Measurements from ENCODE around the gene PTPRD. TPM values are rescaled to one million over a fixed set of nuclear protein-coding genes. Genes with fewer than 3 reads are reported as not detected.

The PTPRD gene
- total RNA-seq, 1 experiment from 2014 or later = 69.6 TPM

DNA sequence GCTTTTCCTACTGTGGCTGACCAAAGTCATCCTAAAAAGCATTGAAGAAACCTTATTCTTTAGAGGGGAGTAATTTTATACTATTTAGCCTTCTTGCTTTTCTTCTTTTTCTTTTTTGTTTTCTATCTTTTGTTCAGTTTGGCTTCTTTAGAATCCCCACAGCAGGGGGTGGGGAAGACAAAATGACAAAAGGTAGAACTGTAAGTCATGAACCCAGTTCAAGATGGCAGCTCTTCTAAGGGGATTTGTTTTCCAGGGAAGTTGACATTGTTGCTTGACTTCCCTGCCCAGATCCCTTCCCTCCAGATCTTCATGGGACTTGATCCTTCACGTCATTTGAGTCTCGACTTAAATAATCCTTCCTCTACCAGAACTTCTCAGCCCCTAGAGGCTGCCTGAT, 2120.8 kb downstream of the PTPRD start (continued):
- no peak for TF ChIP-seq ATF1 (CRISPR knock-in tag; IDR thresholded peaks at IDR 0.05)
- no peak for TF ChIP-seq NFE2L1 (CRISPR knock-in tag; IDR thresholded peaks at IDR 0.05)
- TF ChIP-seq, protein P1, sequence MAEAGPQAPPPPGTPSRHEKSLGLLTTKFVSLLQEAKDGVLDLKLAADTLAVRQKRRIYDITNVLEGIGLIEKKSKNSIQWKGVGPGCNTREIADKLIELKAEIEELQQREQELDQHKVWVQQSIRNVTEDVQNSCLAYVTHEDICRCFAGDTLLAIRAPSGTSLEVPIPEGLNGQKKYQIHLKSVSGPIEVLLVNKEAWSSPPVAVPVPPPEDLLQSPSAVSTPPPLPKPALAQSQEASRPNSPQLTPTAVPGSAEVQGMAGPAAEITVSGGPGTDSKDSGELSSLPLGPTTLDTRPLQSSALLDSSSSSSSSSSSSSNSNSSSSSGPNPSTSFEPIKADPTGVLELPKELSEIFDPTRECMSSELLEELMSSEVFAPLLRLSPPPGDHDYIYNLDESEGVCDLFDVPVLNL (CRISPR knock-in tag; IDR thresholded peaks at IDR 0.05; ENCODE audit: borderline replicate concordance, low read depth) = no peak
- TF ChIP-seq GRHL2 (CRISPR knock-in tag; IDR thresholded peaks at IDR 0.05; ENCODE audit: insufficient replicate concordance, severe bottlenecking) = no peak
- no peak for TF ChIP-seq SMAD3 (CRISPR knock-in tag; IDR thresholded peaks at IDR 0.05; ENCODE audit: borderline replicate concordance)

DNA sequence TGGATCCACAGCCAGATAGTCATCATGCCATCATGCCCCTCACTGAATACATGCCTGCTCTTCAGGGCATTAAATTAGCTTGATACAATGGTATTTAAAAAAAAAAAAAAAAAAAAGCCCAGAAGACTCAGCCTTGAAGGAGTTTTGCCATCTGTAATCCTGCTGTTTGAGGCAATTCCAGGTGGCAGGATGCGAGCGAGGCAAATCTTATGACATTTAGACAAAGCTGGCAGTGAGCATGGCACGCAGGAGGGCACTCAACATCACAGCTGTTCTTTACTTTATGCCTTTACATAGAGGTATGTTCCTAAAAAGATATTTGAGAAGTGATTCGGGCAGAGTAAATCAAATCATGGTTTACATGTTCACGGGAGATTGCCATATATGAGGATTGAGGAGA, 2121.2 kb downstream of the PTPRD start:
- no peak overlapping the region for H3K4me3 Mint-ChIP-seq
- POLR2A ChIA-PET = interaction anchor here (0.7 kb wide), 1 partner anchor 112 kb away, joined by 3 read pairs; no protein-coding TSS in a partner anchor
- H3K9me3 Mint-ChIP-seq = no peaks in the 10 kb centered on the region
- TF ChIP-seq, protein P2, sequence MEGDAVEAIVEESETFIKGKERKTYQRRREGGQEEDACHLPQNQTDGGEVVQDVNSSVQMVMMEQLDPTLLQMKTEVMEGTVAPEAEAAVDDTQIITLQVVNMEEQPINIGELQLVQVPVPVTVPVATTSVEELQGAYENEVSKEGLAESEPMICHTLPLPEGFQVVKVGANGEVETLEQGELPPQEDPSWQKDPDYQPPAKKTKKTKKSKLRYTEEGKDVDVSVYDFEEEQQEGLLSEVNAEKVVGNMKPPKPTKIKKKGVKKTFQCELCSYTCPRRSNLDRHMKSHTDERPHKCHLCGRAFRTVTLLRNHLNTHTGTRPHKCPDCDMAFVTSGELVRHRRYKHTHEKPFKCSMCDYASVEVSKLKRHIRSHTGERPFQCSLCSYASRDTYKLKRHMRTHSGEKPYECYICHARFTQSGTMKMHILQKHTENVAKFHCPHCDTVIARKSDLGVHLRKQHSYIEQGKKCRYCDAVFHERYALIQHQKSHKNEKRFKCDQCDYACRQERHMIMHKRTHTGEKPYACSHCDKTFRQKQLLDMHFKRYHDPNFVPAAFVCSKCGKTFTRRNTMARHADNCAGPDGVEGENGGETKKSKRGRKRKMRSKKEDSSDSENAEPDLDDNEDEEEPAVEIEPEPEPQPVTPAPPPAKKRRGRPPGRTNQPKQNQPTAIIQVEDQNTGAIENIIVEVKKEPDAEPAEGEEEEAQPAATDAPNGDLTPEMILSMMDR (IDR thresholded peaks at IDR 0.05) = no peak
- TF ChIP-seq ZNF121 (CRISPR knock-in tag; IDR thresholded peaks at IDR 0.05) = no peak
- TF ChIP-seq RORB (CRISPR knock-in tag; IDR thresholded peaks at IDR 0.05) = no peak
- TF ChIP-seq, protein P3, sequence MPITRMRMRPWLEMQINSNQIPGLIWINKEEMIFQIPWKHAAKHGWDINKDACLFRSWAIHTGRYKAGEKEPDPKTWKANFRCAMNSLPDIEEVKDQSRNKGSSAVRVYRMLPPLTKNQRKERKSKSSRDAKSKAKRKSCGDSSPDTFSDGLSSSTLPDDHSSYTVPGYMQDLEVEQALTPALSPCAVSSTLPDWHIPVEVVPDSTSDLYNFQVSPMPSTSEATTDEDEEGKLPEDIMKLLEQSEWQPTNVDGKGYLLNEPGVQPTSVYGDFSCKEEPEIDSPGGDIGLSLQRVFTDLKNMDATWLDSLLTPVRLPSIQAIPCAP (CRISPR knock-in tag; IDR thresholded peaks at IDR 0.05) = no peak
- no peak for TF ChIP-seq SMAD3 (CRISPR knock-in tag; IDR thresholded peaks at IDR 0.05; ENCODE audit: borderline replicate concordance)
- no peak for TF ChIP-seq CREM (CRISPR knock-in tag; IDR thresholded peaks at IDR 0.05)
- TF ChIP-seq ELF4 (CRISPR knock-in tag; IDR thresholded peaks at IDR 0.05; ENCODE audit: low read depth) = no peak
- TF ChIP-seq, protein P4, sequence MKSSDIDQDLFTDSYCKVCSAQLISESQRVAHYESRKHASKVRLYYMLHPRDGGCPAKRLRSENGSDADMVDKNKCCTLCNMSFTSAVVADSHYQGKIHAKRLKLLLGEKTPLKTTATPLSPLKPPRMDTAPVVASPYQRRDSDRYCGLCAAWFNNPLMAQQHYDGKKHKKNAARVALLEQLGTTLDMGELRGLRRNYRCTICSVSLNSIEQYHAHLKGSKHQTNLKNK (CRISPR knock-in tag; IDR thresholded peaks at IDR 0.05) = no peak
- TF ChIP-seq OVOL2 (CRISPR knock-in tag; IDR thresholded peaks at IDR 0.05; ENCODE audit: borderline replicate concordance) = no peak
- TF ChIP-seq, protein P5, sequence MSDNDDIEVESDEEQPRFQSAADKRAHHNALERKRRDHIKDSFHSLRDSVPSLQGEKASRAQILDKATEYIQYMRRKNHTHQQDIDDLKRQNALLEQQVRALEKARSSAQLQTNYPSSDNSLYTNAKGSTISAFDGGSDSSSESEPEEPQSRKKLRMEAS (CRISPR knock-in tag; IDR thresholded peaks at IDR 0.05) = no peak
- TF ChIP-seq MYBL2 (CRISPR knock-in tag; IDR thresholded peaks at IDR 0.05) = no peak
- TF ChIP-seq SMAD4 (CRISPR knock-in tag; IDR thresholded peaks at IDR 0.05) = no peak
- TF ChIP-seq ZNF416 (CRISPR knock-in tag; IDR thresholded peaks at IDR 0.05) = no peak
- TF ChIP-seq, protein P6, sequence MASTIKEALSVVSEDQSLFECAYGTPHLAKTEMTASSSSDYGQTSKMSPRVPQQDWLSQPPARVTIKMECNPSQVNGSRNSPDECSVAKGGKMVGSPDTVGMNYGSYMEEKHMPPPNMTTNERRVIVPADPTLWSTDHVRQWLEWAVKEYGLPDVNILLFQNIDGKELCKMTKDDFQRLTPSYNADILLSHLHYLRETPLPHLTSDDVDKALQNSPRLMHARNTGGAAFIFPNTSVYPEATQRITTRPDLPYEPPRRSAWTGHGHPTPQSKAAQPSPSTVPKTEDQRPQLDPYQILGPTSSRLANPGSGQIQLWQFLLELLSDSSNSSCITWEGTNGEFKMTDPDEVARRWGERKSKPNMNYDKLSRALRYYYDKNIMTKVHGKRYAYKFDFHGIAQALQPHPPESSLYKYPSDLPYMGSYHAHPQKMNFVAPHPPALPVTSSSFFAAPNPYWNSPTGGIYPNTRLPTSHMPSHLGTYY (CRISPR knock-in tag; IDR thresholded peaks at IDR 0.05) = no peak
- TF ChIP-seq NFATC4 (CRISPR knock-in tag; IDR thresholded peaks at IDR 0.05) = no peak
- no peak for TF ChIP-seq GRHL2 (CRISPR knock-in tag; IDR thresholded peaks at IDR 0.05; ENCODE audit: insufficient replicate concordance, severe bottlenecking)
- TF ChIP-seq, protein P7, sequence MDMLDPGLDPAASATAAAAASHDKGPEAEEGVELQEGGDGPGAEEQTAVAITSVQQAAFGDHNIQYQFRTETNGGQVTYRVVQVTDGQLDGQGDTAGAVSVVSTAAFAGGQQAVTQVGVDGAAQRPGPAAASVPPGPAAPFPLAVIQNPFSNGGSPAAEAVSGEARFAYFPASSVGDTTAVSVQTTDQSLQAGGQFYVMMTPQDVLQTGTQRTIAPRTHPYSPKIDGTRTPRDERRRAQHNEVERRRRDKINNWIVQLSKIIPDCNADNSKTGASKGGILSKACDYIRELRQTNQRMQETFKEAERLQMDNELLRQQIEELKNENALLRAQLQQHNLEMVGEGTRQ (CRISPR knock-in tag; IDR thresholded peaks at IDR 0.05) = no peak
- no peak for TF ChIP-seq ZNF317 (CRISPR knock-in tag; IDR thresholded peaks at IDR 0.05; ENCODE audit: borderline replicate concordance, low read depth)
- TF ChIP-seq, protein P8, sequence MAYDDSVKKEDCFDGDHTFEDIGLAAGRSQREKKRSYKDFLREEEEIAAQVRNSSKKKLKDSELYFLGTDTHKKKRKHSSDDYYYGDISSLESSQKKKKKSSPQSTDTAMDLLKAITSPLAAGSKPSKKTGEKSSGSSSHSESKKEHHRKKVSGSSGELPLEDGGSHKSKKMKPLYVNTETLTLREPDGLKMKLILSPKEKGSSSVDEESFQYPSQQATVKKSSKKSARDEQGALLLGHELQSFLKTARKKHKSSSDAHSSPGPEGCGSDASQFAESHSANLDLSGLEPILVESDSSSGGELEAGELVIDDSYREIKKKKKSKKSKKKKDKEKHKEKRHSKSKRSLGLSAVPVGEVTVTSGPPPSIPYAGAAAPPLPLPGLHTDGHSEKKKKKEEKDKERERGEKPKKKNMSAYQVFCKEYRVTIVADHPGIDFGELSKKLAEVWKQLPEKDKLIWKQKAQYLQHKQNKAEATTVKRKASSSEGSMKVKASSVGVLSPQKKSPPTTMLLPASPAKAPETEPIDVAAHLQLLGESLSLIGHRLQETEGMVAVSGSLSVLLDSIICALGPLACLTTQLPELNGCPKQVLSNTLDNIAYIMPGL (CRISPR knock-in tag; IDR thresholded peaks at IDR 0.05) = no peak
- TF ChIP-seq ZNF232 (CRISPR knock-in tag; IDR thresholded peaks at IDR 0.05) = no peak
- CTCF ChIA-PET = no interaction called here
- DNase-seq (ENCODE audit: low spot score) = no peak
- peaks cover 4% of the 10 kb centered on the region for H3K36me3 Mint-ChIP-seq
- H3K27me3 Mint-ChIP-seq (ENCODE audit: low read depth) = no peaks in the 10 kb centered on the region
- ATAC-seq = no peak
- peaks cover 9% of the 10 kb centered on the region for H3K4me1 Mint-ChIP-seq
- H3K27ac Mint-ChIP-seq = peak overlapping the region; percentile 34; the same call in 1 of the 2 replicates
